Measurements from ENCODE around the gene C10orf120. TPM values are rescaled to one million over a fixed set of nuclear protein-coding genes. Genes with fewer than 3 reads are reported as not detected.

C10orf120 gene
- total and polyA plus RNA-seq, 10 of the 15 experiments (the other 5 are each of a cell fraction or from before 2014, with no cell fraction given), result not detected

- no peak for TF ChIP-seq KAT2A (conservative IDR thresholded peaks at IDR 0.05; ENCODE audit: control insufficient read depth, low read depth, low read length)
Measured at GRCh38 chr10:122682522-122682921, 17.1 kb downstream of the C10orf120 start (continued).

GRCh38 chr10:122678266-122678665 is 21.4 kb downstream of the C10orf120 start:
- Histone ChIP-seq H3K27me3 (replicated peaks in 1 of 2; ENCODE audit: control insufficient read depth in 2 of 2, insufficient read depth in 2 of 2, low read length in 1 of 2) (peaks cover 0 to 2% of the 10 kb centered on the region in 2 experiments; a peak in 1 of 4 replicates), H2AFZ (ENCODE audit: control insufficient read depth, low read depth, low read length) (no peak overlapping the region), H3K27ac (ENCODE audit: control insufficient read depth, insufficient read depth) (no peak overlapping the region), H3K4me1 (ENCODE audit: control insufficient read depth, insufficient read depth, low read length) (no peaks in the 10 kb centered on the region), H3K36me3 (ENCODE audit: control insufficient read depth in 2 of 2, insufficient read depth in 2 of 2, low read length in 1 of 2) (no peaks in the 10 kb centered on the region), H3K4me2 (ENCODE audit: control insufficient read depth, insufficient read depth) (no peak overlapping the region), H3K79me2 (ENCODE audit: control insufficient read depth, insufficient read depth, low read length) (no peaks in the 10 kb centered on the region), H4K20me1 (ENCODE audit: control insufficient read depth, insufficient read depth) (no peaks in the 10 kb centered on the region), H3K9me3 (replicated peaks; ENCODE audit: control insufficient read depth, insufficient read depth, low read length) (no peaks in the 10 kb centered on the region), H3K9ac (ENCODE audit: control insufficient read depth, insufficient read depth, low read length) (no peak overlapping the region), H3K4me3 (no peak overlapping the region)
- intact Hi-C loops (cut with micrococcal nuclease; ENCODE audit: unreplicated experiment), result no loop called here
- ChIA-PET CTCF (no interaction called here), RAD21 (ENCODE audit: unreplicated experiment) (no interaction called here), POLR2A (no interaction called here), SMC1A (ENCODE audit: uncharacterized antibody, unreplicated experiment) (no interaction called here)
- TF ChIP-seq ZSCAN29 (IDR thresholded peaks at IDR 0.05), result no peak
- no peak for TF ChIP-seq HDAC2 (IDR thresholded peaks at IDR 0.05)
- no peak for TF ChIP-seq JUND (IDR thresholded peaks at IDR 0.05; ENCODE audit: low read depth, low read length)
- TF ChIP-seq EP300 (IDR thresholded peaks at IDR 0.05; ENCODE audit: borderline replicate concordance in 1 of 2, control insufficient read depth in 1 of 2, low read depth in 2 of 2, low read length in 2 of 2), result no peak
- TF ChIP-seq SMARCA5 (IDR thresholded peaks at IDR 0.05), result no peak
- no peak for TF ChIP-seq GABPA (IDR thresholded peaks at IDR 0.05; ENCODE audit: low read depth)
- no peak for TF ChIP-seq ZNF207 (IDR thresholded peaks at IDR 0.05; ENCODE audit: borderline replicate concordance)
- no peak for TF ChIP-seq HDAC6 (IDR thresholded peaks at IDR 0.05; ENCODE audit: unreplicated experiment)
- no peak for TF ChIP-seq ATF7 (IDR thresholded peaks at IDR 0.05; ENCODE audit: low read depth)
- no peak for TF ChIP-seq ETV6 (conservative IDR thresholded peaks at IDR 0.05 in 1 of 2, IDR thresholded peaks at IDR 0.05 in 1 of 2; ENCODE audit: borderline replicate concordance in 1 of 2, low read depth in 1 of 2)
- no peak for TF ChIP-seq STAT1 (conservative IDR thresholded peaks at IDR 0.05)
- no TSS peak for BruUV-seq (replicated peaks)
- in situ Hi-C loops (cut with MboI), result no loop called here
- ATAC-seq, result no peak
- no peak for DNase-seq (ENCODE audit: low read depth, low spot score)
- FAIRE-seq, result peak; percentile 13

Data from GM12878 (cell line).